NCI-H524 treated with DMSO at 0.1 percent for 48 hours (cell line): Measurements from ENCODE around the gene PDILT.
"Not testable (repeated sequence)": the region's sequence is repeated elsewhere in the genome, so short reads cannot be mapped to it uniquely, and the experiment has no call there.

Experiments
- DNase-seq: peaks from one replicate; lab custom pipeline; 2025; lab: John Stamatoyannopoulos, UW

The PDILT gene

DNA sequence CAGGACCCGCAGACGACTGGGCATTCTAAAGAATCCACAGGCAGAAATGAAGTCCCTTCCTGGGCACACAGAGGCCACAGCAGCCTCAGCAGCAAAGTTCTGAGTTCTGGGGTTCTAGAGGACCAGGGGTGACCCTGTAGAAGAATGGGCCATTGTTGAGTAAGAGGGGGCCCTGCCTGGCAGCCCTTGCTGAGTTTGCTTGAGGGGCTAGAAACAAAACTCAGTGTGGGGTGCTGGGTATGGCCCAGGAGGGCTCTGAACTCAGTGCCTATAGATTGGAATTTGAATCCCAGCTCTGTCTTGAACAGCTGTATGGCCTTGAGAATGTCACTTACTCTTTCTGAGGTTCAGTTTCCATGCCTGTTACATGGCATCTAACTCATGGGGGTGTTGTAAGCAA, at the start of gene PDILT:
PDILT (minus strand) TSS at position 101 of the 400 bp plus-strand sequence. CDS start 5,437 bp downstream, outside the sequence.
- DNase-seq, result no peak

DNA sequence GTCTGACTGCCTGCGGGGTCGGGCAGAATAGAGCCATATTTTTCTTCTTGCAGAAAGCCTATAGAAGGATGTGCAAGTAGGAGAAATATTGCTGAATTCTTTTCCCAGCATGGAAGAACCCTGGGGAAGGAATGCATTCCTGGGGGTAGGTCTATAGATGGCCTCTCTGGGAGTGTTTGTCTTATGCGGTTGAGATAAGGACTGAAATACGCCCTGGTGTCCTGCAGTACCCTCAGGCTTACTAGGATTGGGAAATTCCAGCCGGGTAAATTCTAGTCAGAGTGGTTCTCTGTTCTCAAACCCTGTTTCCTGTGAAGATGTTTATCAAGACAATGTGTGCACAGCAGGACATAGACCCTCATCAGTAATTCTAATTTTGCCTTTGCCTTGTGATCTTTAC, 49.1 kb upstream of the PDILT start:
- not testable (repeated sequence) for DNase-seq

DNA sequence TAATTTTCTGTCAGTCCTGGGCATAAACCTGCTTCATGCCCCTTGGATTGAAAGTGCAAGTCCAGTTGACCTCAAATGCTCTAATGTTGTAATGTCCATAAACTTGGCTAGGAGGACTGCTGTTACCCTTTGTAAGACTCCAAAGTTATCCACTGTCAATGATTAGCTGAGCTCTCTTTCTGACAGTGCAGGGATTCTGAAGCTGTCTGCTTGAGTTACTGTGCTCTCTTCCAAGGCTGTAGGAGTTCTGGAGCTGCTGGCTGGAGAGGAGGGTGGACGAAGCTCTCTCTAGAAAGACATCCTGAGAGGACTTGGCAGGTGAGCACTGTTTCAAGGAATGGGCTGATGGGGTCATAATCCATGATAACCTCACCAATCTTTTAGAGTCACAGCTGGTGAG, 46.8 kb upstream of the PDILT start, which contains the start of gene ACSM2A:
ACSM2A (plus strand) TSS at position 158 of the 400 bp plus-strand sequence. CDS start 8,594 bp downstream, outside the sequence.
- DNase-seq, result not testable (repeated sequence)

- not testable (repeated sequence) for DNase-seq
These were observed 42.3 kb upstream of the PDILT start for GRCh38 chr16:20446652-20447393.

- not testable (repeated sequence) for DNase-seq
These were observed 37.3 kb upstream of the PDILT start for GRCh38 chr16:20441859-20442258.

DNA sequence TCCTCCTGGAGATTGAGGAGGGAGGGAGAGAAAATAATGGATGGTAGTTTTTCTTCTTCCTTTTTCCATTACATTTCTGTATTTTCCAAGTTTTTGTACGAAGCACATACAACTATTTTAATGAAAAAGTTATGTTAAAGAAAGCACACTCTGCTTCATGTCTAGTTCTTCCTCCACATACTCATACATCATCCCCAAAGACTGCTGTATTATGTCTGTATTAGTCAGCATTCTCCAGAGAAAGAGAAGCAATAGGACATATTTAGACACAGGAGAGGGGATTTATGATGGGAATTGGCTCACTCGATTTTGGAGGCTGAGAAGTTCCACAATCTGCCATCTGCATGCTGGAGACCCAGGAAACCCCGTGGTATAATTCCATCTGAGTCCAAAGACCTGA, 36.7 kb upstream of the PDILT start:
- no peak for DNase-seq

DNA sequence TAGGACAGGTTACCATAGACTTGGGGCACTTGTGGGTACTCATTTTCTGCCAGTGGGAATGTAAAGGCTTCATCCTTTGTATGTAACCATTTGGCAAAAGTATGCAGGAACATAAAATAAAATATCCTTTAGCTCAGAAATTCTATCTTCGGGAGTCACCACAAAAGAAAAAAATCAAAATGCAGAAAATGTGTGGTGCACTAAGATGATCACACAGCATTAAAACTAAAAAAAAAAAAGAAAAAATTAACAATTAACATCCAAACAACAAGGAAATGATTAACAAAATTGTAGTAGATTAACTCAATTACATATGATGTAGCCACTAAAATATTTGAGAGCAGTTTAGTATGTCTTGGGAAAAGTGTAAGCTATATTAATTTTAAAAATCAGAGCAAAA, 36.2 kb upstream of the PDILT start:
- DNase-seq, result not testable (repeated sequence)

GRCh38 chr16:20439820-20440231, 35.3 kb upstream of the PDILT start:
- not testable (repeated sequence) for DNase-seq

DNA sequence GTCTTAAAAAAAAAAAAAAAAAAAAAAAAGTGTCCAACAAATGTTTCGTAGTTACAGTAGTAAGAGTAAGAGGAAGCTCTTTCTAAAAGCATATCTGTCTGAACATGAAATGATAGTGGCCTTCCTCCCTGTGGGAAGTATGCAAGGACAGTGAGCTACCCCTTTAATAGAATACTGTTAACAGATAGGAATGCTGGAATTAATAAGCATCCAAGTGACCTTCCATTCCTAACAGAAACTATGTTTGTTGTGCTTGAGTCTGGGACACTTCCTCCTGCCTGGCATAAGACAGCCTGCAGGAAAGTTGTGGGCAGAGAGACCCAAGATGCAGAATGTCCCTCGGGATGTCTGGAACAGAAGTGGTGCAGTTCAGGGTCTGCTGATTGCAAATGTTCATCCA, 34.4 kb upstream of the PDILT start:
- DNase-seq, result not testable (repeated sequence)

DNA sequence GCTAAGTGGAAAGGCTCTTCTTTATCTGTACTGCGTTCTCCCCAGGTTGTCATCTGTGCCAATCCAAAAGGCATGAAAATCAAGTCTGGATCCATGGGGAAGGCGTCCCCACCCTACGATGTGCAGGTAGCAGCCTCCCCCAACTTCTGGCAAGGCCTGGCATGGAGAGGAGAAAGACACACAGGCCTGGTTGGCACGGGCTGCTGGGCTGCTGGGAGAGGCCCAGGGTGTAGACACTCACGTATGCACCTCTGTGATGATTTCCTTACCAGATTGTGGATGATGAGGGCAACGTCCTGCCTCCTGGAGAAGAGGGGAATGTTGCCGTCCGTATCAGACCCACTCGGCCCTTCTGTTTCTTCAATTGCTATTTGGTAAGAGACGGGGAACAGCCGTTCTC, 26.4 kb upstream of the PDILT start:
- no peak for DNase-seq

GRCh38 chr16:20430480-20430879, 25.9 kb upstream of the PDILT start:
- not testable (repeated sequence) for DNase-seq

GRCh38 chr16:20429499-20429898, 25.0 kb upstream of the PDILT start:
- not testable (repeated sequence) for DNase-seq

DNA sequence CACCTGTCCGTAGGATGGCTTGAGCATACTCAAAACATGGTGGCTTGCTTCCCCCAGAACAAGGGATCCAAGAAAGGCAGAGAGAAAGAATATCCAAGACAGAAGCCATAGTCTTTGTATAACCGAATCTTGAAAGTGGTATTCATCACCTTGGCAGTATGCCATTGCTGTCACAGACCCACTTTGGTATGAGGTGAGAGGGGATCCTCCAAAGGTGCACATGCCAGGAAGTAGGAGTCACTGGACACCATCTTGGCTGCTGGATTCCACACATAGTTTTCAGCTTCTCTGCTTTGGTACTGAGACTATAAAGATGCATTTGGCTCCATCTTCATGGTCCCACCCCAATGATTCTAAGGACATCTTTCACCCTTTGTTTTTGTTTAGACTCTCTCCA, 22.9 kb upstream of the PDILT start:
- DNase-seq, result not testable (repeated sequence)

GRCh38 chr16:20424129-20424866, 19.8 kb upstream of the PDILT start:
- DNase-seq, result no peak

DNA sequence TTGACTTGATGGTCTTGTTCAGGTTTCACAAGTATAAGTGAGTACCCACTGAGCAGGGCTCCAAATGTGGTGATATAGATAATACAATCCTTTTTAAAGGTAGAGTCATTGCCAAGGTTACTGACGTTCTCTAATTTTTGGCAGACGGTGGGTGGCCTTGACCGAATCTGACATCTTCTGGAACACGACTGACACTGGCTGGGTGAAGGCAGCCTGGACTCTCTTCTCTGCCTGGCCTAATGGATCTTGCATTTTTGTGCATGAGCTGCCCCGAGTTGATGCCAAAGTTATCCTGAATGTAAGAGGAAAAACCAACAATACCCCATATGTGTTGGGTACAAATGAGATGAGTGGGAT, 19.2 kb upstream of the PDILT start:
- DNase-seq, result not testable (repeated sequence)

DNA sequence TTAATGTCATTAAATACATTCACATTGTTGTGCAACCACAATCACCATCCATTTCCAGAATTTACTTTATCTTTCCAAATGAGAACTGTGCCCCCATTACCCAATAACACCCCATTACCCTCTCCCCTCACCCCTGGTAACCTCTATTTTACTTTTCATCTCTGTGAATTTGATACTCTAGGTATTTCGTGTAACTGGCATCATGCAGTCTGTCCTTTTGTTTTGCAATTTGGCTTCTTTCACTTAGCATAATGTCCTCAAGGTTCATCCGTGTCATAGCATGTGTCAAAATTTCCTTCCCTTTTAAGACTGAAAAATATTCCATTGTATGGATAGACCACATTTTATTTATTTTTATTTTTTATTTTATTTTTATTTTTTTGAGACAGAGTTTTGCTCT, 17.2 kb upstream of the PDILT start:
- DNase-seq, result not testable (repeated sequence)

DNA sequence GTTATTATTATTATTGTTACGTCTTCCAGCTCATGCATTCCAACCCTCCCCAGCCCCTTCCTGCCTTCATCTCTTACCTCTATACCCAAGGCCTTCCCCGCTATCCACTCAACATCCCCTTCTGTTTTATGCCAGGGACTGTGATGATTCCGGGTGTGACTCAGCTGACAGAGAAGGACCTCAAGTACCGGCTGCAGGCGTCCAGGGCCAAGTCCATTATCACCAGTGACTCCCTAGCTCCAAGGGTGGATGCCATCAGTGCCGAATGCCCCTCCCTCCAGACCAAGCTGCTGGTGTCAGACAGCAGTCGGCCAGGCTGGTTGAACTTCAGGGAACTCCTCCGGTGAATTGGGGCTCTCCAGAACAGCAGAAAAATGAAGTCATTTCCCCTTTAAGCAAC, 14.6 kb upstream of the PDILT start:
- not testable (repeated sequence) for DNase-seq

- DNase-seq, result no peak
These were observed 11.0 kb upstream of the PDILT start for GRCh38 chr16:20415541-20415940.

DNA sequence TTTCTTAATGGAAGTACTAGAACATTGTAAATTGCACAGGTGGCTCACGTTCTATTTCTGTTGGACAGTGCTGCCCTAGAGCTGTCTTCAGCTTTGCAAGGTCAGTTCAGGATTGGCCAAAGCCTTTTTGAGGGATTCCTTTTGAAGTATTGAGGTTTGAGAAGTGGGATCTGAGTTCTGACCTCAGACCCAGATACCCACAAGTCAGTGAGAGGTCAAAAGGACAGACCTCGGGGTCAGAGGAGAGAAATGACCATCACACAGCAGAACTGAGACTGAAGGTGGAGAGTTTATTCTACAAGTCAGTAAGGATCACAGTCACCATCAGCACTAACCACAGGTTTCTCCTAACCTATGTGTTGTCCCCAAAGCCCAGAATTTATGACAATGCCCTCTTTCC, 6.5 kb upstream of the PDILT start:
- DNase-seq, result no peak

- no peak for DNase-seq
These were observed 5.7 kb upstream of the PDILT start for GRCh38 chr16:20410121-20410723.

DNA sequence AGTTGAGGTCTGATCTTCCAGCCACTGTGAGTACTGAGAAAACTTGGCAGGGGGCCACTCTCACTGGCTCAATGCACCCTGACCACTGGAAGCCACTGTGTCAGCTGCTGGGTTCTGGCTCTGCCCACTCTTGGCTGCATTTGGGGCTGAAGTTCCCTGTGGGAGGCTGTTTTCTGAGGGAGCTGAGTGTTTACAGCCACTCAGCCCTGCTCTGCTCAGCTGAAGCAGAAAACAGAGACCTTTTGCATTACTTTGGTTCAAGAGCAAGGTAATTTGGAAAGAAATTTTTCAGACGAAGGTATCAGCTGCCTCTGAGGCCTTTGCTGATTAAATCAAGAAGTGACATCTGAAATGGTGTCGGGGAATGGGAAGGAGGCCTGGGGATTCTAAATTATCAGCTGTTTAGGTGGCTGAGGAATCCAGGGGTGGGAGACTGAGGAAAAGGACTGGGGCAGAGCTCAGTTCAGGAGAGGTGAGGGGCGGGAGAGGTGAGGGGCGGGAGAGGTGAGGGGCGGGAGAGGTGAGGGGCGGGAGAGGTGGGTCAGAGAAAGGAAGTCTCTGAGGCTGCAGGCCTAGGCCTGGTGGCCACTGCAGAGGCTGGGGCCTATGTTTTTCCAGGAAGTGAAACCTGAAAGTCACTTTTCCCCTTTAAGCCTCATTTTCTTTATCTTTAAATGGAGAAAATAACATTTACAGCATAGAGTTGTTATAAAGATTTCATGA, 5.0 kb upstream of the PDILT start, which contains the start of gene ACSM5:
ACSM5 (plus strand) TSS at position 137 of the 723 bp plus-strand sequence. CDS start 1,951 bp downstream, outside the sequence.
- DNase-seq, result no peak

DNA sequence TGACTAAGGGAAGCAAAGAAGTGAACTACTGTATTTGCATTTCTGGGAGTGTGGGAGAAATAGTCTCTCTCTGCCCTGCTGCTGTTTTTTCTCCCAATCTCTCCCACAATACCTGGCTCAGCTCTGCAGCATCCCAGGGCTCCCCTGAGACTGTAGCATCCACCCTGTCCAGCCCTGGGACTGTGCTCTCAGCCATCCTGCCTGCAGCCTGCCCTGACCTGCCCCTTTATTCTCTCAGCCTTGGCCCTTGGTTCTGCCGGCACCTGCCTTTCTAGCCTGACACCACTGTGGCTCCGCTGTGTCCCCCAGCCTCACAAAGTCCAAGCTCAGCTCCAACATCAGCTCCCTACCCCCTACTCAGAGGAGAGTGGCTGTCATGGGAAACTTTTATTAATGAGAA, 1.9 kb downstream of the PDILT start:
- DNase-seq, result no peak
